ENCODE data around the gene MAGI2.

Gene MAGI2

GRCh38 chr7:79302293-79302692 lies 151.2 kb downstream of the MAGI2 start:
- DNase-seq (ENCODE audit: low spot score) = no peak

- no peak for DNase-seq (ENCODE audit: low spot score)
These were observed 152.0 kb downstream of the MAGI2 start for GRCh38 chr7:79301419-79301818.

GRCh38 chr7:79300573-79300972 lies 152.9 kb downstream of the MAGI2 start:
- DNase-seq (ENCODE audit: low spot score) = no peak

- DNase-seq (ENCODE audit: low spot score) = peak; percentile 79
These were observed 155.2 kb downstream of the MAGI2 start for GRCh38 chr7:79298145-79298760.

- no peak for DNase-seq (ENCODE audit: low spot score)
These were observed 156.7 kb downstream of the MAGI2 start for GRCh38 chr7:79296553-79297320.

GRCh38 chr7:79293655-79294142 lies 159.8 kb downstream of the MAGI2 start:
- no peak for DNase-seq (ENCODE audit: low spot score)

- DNase-seq (ENCODE audit: low spot score) = no peak
These were observed 160.6 kb downstream of the MAGI2 start for GRCh38 chr7:79292834-79293233.

- DNase-seq (ENCODE audit: low spot score) = no peak
These were observed 162.0 kb downstream of the MAGI2 start for GRCh38 chr7:79291498-79291865.

GRCh38 chr7:79290841-79291497 lies 162.5 kb downstream of the MAGI2 start:
- no peak for DNase-seq (ENCODE audit: low spot score)

GRCh38 chr7:79290398-79290797 lies 163.1 kb downstream of the MAGI2 start:
- DNase-seq (ENCODE audit: low spot score) = no peak

- DNase-seq (ENCODE audit: low spot score) = no peak
These were observed 164.8 kb downstream of the MAGI2 start for GRCh38 chr7:79288655-79289054.

GRCh38 chr7:79287981-79288380 lies 165.5 kb downstream of the MAGI2 start:
- peak; percentile 25 for DNase-seq (ENCODE audit: low spot score)

GRCh38 chr7:79286181-79286580 lies 167.3 kb downstream of the MAGI2 start:
- DNase-seq (ENCODE audit: low spot score) = no peak

- no peak for DNase-seq (ENCODE audit: low spot score)
These were observed 167.7 kb downstream of the MAGI2 start for GRCh38 chr7:79285756-79286155.

- no peak for DNase-seq (ENCODE audit: low spot score)
These were observed 169.3 kb downstream of the MAGI2 start for GRCh38 chr7:79284211-79284610.

- DNase-seq (ENCODE audit: low spot score) = no peak
These were observed 170.4 kb downstream of the MAGI2 start for GRCh38 chr7:79282882-79283602.

GRCh38 chr7:79282070-79282694 lies 171.3 kb downstream of the MAGI2 start:
- DNase-seq (ENCODE audit: low spot score) = peak; percentile 74

GRCh38 chr7:79281426-79281825 lies 172.0 kb downstream of the MAGI2 start:
- no peak for DNase-seq (ENCODE audit: low spot score)

- DNase-seq (ENCODE audit: low spot score) = no peak
These were observed 180.5 kb downstream of the MAGI2 start for GRCh38 chr7:79272938-79273337.

GRCh38 chr7:79272066-79272669 lies 181.3 kb downstream of the MAGI2 start:
- DNase-seq (ENCODE audit: low spot score) = no peak

GRCh38 chr7:79268730-79269129 lies 184.7 kb downstream of the MAGI2 start:
- no peak for DNase-seq (ENCODE audit: low spot score)

GRCh38 chr7:79258826-79259225 lies 194.6 kb downstream of the MAGI2 start:
- DNase-seq (ENCODE audit: low spot score) = no peak

Data from globus pallidus (tissue), 1 donor.